K562 (cell line): ENCODE measurements around the gene EPHB1. TPM values are rescaled to one million over a fixed set of nuclear protein-coding genes. Genes with fewer than 3 reads are reported as not detected.

Source experiments
- ATAC-seq: fragments of 200-7000 bp; cut with Tn5 transposase; 3 replicates; pipeline ENCODE4 v1.9.1; 2020; ENCODE audit warnings: moderate library complexity
- BruUV-seq: library from RNA; stranded (reverse); fragments of 400-500 nt; replicated peaks from 2 replicates; lab custom pipeline; 2021; lab: Mats Ljungman, UMichigan
- CTCF ChIA-PET: fragments of 300-600 bp; formaldehyde crosslinking; extraction: SDS; loops from one replicate; lab custom pipeline; 2021; ENCODE audit warnings: low intra/inter-chr PET ratio; lab: Yijun Ruan, JAX
- POLR2A ChIA-PET: fragments of 300-600, 350-650 bp; sonication (Branson Sonifier 250); formaldehyde crosslinking; extraction: SDS; loops from one replicate; lab custom pipeline; 2021; ENCODE audit warnings: antibody characterized with exemption, inconsistent platforms; lab: Yijun Ruan, JAX
- DNase-seq, 4 experiments: peaks; one replicate each; pipeline versions ENCODE4 v3.0.0 to v3.0.0-alpha.2; 2011 to 2018; ENCODE audit warnings: low spot score in 3 of 4, mixed read lengths in 3 of 4; ENCODE audit errors: extremely low read depth in 1 of 4
- FAIRE-seq: peaks from 2 replicates; lab custom pipeline; 2011; peaks lifted over from hg19 to GRCh38; lab: Jason Lieb, UNC
- H2AFZ ChIP-seq: 2 replicates; pipeline ENCODE4 v1.6.0; 2011; ENCODE audit warnings: low read depth, low read length, control low read depth, inconsistent platforms
- H3K27ac ChIP-seq: fragments of 200-600 bp; 3 replicates; pipeline ENCODE4 v1.8.0; 2011; ENCODE audit warnings: low read depth, mild to moderate bottlenecking, control low read depth, inconsistent platforms, low read length, moderate library complexity, mixed read lengths; ENCODE audit errors: extremely low read depth
- H3K27me3 ChIP-seq, 2 experiments: fragments of 300-600 bp in 1 of 2; 2 replicates in 1 of 2; 3 replicates in 1 of 2; pipeline versions ENCODE4 v1.6.0 to v1.8.0; 2011; ENCODE audit warnings: inconsistent platforms in 2 of 2, low read length in 2 of 2, mild to moderate bottlenecking in 1 of 2, mixed read lengths in 1 of 2, moderate library complexity in 1 of 2; ENCODE audit not compliant: control insufficient read depth in 2 of 2, insufficient read depth in 2 of 2
- H3K36me3 ChIP-seq: fragments of 300-600 bp; 3 replicates; pipeline ENCODE4 v1.8.0; 2011; ENCODE audit warnings: mild to moderate bottlenecking, low read length, inconsistent platforms; ENCODE audit not compliant: control insufficient read depth, insufficient read depth
- H3K4me1 ChIP-seq, 2 experiments: fragments of 200-600 bp in 1 of 2; replicated peaks in 1 of 2; 2 replicates in 1 of 2; 3 replicates in 1 of 2; pipeline versions ENCODE4 v1.5.1 to v1.8.0; 2011; ENCODE audit warnings: inconsistent platforms in 2 of 2, low read length in 2 of 2, mild to moderate bottlenecking in 1 of 2, mixed read lengths in 1 of 2, moderate library complexity in 1 of 2; ENCODE audit not compliant: control insufficient read depth in 2 of 2, insufficient read depth in 2 of 2
- H3K4me2 ChIP-seq: 2 replicates; pipeline ENCODE4 v1.6.1; 2011; ENCODE audit warnings: low read length, control low read depth, inconsistent platforms, mixed read lengths; ENCODE audit not compliant: insufficient read depth
- H3K4me3 ChIP-seq: fragments of 200-600 bp; sonication (generic), shearing (Covaris generic); 2 replicates; pipeline ENCODE4 v1.5.1; 2016; ENCODE audit warnings: control low read depth, inconsistent platforms
- H3K79me2 ChIP-seq: fragments of 200-600 bp; 3 replicates; pipeline ENCODE4 v1.8.0; 2011; ENCODE audit warnings: low read length, inconsistent platforms; ENCODE audit not compliant: control insufficient read depth, insufficient read depth
- H3K9ac ChIP-seq, 2 experiments: 2 replicates each; pipeline versions ENCODE4 v1.6.0 to v1.6.1; 2011; ENCODE audit warnings: low read depth in 2 of 2, low read length in 2 of 2, control low read depth in 1 of 2, inconsistent platforms in 1 of 2, mild to moderate bottlenecking in 1 of 2, mixed read lengths in 1 of 2; ENCODE audit not compliant: insufficient read depth in 1 of 2
- H3K9me1 ChIP-seq: one replicate; pipeline ENCODE4 v1.6.0; 2011; ENCODE audit warnings: inconsistent platforms, mild to moderate bottlenecking, low read length, moderate library complexity; ENCODE audit not compliant: control insufficient read depth, insufficient read depth
- H3K9me3 ChIP-seq: replicated peaks from 2 replicates; pipeline ENCODE4 v1.5.1; 2011; ENCODE audit warnings: low read depth, low read length, inconsistent platforms; ENCODE audit not compliant: control insufficient read depth, insufficient read depth
- H4K20me1 ChIP-seq: replicated peaks from 2 replicates; pipeline ENCODE4 v1.6.1; 2011; ENCODE audit warnings: low read length, inconsistent platforms, mixed read lengths; ENCODE audit not compliant: control insufficient read depth, insufficient read depth
- IRF2 ChIP-seq: sonication (generic); formaldehyde crosslinking; IDR thresholded peaks from 2 replicates; pipeline ENCODE4 v1.8.1; 2022; ENCODE audit warnings: mild to moderate bottlenecking, missing genetic modification reagents
- MTA2 ChIP-seq: fragments of 450-650 bp; IDR thresholded peaks from 2 replicates; pipeline ENCODE4 v1.6.1; 2016; ENCODE audit warnings: low read depth
- RBM39 ChIP-seq: fragments of 200-400 bp; formaldehyde crosslinking; optimal IDR thresholded peaks from 2 replicates; pipeline ENCODE3; 2018; ENCODE audit warnings: low read depth, low read length
- TEAD4 ChIP-seq, 2 experiments: sonication (generic) in 1 of 2; formaldehyde crosslinking in 1 of 2; IDR thresholded peaks; 2 replicates each; pipeline versions ENCODE4 v1.6.1 to v1.8.0; 2012 to 2022; ENCODE audit warnings: borderline replicate concordance in 1 of 2, inconsistent platforms in 1 of 2, low read length in 1 of 2, mild to moderate bottlenecking in 1 of 2, missing genetic modification reagents in 1 of 2
- ZNF408 ChIP-seq: fragments of 250-450 bp; sonication (Bioruptor Pico); IDR thresholded peaks from 2 replicates; pipeline ENCODE4 v1.4.0; 2020; ENCODE audit warnings: low read depth, mild to moderate bottlenecking, moderate library complexity
- whole genome bisulfite sequencing: fragments of 100-300 bp; shearing (Covaris generic); methylation state at CpG from one replicate; pipeline ENCODE4 v1.1.6; 2016; ENCODE audit warnings: low coverage, mixed read lengths; ENCODE audit not compliant: insufficient coverage; ENCODE audit errors: missing lambda C conversion rate; 5-methylcytosine and 5-hydroxymethylcytosine counted together
- in situ Hi-C: fragments of 300-500 bp; cut with MboI; formaldehyde crosslinking; loops from 4 replicates; pipeline ENCODE4 v1.15.0; 2018; ENCODE audit warnings: inconsistent platforms, mixed read lengths
- intact Hi-C: fragments of 100-400 bp; cut with micrococcal nuclease; formaldehyde crosslinking; loops from 2 replicates; pipeline ENCODE4 v1.14.2; 2022
- polyA plus RNA-seq, 8 experiments: library from polyadenylated mRNA; depleted of rRNA in 4 of 8; stranded (reverse) in 5 of 8; unstranded in 3 of 8; fragments of >200 nt; fragmentation: Nextera tagmentation in 2 of 8; fragmentation: Illumina TruSeq in 1 of 8; extraction: Ambion mirVana in 2 of 8; extraction: Trizol in 1 of 8; gene quantifications; 2 replicates each; pipeline versions ENCODE4 v1.2.1 to v1.2.3, GENCODE V29; 2011 to 2014; ENCODE audit warnings: inconsistent platforms in 1 of 8, missing spikeins in 1 of 8
- total RNA-seq, 7 experiments: library from RNA; depleted of rRNA in 6 of 7; stranded (reverse); fragments of >200 nt in 6 of 7; fragmentation: Illumina TruSeq in 2 of 7; extraction: Trizol in 2 of 7; gene quantifications; 2 replicates each; pipeline versions ENCODE4 v1.2.1 to v1.2.3, GENCODE V29; 2011 to 2021; ENCODE audit warnings: low replicate concordance in 1 of 7
- TF ChIP-seq, protein P1 (sequence below): IDR thresholded peaks from 2 replicates; pipeline ENCODE4 v1.6.1; 2012; ENCODE audit warnings: low read depth, low read length, improper control_type of control experiment, borderline replicate concordance

EPHB1 gene
- total and polyA plus RNA-seq, 9 of the 15 experiments (the other 6 are each of a cell fraction or from before 2014, with no cell fraction given) = 0.29 TPM; not detected in 8

DNA sequence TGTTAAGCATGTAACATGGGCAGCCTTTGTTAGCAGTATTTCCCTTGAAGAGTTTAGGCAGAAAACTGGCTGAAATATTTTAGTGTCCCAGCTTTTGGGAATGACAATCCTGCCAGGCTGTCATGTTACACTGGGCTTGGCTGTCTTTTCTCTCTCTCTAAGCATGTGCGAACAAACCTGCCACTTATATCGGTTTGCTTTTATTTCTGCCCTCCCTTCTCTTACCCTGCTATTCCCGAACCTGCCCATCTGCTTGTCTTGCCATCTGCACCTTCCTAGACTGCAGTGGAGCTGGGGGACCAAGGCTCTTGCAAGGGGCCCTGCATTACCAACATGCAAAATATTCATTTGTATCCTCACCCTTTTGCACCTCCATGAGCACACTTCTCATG, 339.6 kb downstream of the EPHB1 start:
- FAIRE-seq (no peak), ATAC-seq (no peak), DNase-seq (no peak)
- intact Hi-C loops (no loop called here), in situ Hi-C loops (loop anchor here (10.0 kb wide), 1 partner anchor 1890 kb away; no protein-coding TSS in a partner anchor)
- TF ChIP-seq, protein P1, sequence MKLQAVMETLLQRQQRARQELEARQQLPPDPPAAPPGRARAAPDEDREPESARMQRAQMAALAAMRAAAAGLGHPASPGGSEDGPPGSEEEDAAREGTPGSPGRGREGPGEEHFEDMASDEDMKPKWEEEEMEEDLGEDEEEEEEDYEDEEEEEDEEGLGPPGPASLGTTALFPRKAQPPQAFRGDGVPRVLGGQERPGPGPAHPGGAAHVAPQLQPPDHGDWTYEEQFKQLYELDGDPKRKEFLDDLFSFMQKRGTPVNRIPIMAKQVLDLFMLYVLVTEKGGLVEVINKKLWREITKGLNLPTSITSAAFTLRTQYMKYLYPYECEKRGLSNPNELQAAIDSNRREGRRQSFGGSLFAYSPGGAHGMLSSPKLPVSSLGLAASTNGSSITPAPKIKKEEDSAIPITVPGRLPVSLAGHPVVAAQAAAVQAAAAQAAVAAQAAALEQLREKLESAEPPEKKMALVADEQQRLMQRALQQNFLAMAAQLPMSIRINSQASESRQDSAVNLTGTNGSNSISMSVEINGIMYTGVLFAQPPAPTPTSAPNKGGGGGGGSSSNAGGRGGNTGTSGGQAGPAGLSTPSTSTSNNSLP = no peak
- TF ChIP-seq IRF2 (CRISPR knock-in tag) (no peak), TEAD4 (IDR thresholded peaks at IDR 0.05; ENCODE audit: low read length) (no peak), TEAD4 (CRISPR knock-in tag; IDR thresholded peaks at IDR 0.05; ENCODE audit: borderline replicate concordance) (no peak), RBM39 (no peak), MTA2 (no peak), ZNF408 (CRISPR knock-in tag) (no peak)
- 0% methylated on average over 3 of the region's 3 CpGs for WGBS
- no peak overlapping the region for H3K9ac ChIP-seq
- no peak overlapping the region for H3K27ac ChIP-seq
- no TSS peak for BruUV-seq
- H3K36me3 ChIP-seq = no peaks in the 10 kb centered on the region
- peaks cover 0 to 8% of the 10 kb centered on the region in 2 experiments; a peak in 2 of 5 replicates for H3K27me3 ChIP-seq
- ChIA-PET POLR2A (no interaction called here), CTCF (no interaction called here)
- no peaks in the 10 kb centered on the region for H3K79me2 ChIP-seq
- no peak overlapping the region for H3K4me2 ChIP-seq
- H2AFZ ChIP-seq = no peak overlapping the region
- H3K9me3 ChIP-seq = no peaks in the 10 kb centered on the region
- H3K4me3 ChIP-seq = no peak overlapping the region
- H4K20me1 ChIP-seq = no peaks in the 10 kb centered on the region; the same call in 1 of the 2 replicates
- H3K9me1 ChIP-seq = no peaks in the 10 kb centered on the region
- no peaks in the 10 kb centered on the region for H3K4me1 ChIP-seq
